Glutamatergic neuron (in vitro differentiated cells): ENCODE measurements around the gene C16orf54. TPM values are rescaled to one million over a fixed set of nuclear protein-coding genes. Genes with fewer than 3 reads are reported as not detected.
"Not testable (repeated sequence)": the region's sequence is repeated elsewhere in the genome, so short reads cannot be mapped to it uniquely, and the experiment has no call there.

Experiments used
- DNase-seq: peaks from one replicate; pipeline ENCODE4 v3.0.0; 2022
- H3K27ac Mint-ChIP-seq: one replicate; pipeline ENCODE4 v1.8.0; 2020; ENCODE audit warnings: mild to moderate bottlenecking, mixed read lengths, inconsistent platforms; ENCODE audit not compliant: unreplicated experiment
- H3K27me3 Mint-ChIP-seq: one replicate; pipeline ENCODE4 v1.8.0; 2020; ENCODE audit warnings: mild to moderate bottlenecking, moderate library complexity, mixed read lengths, inconsistent platforms; ENCODE audit not compliant: unreplicated experiment
- H3K36me3 Mint-ChIP-seq: one replicate; pipeline ENCODE4 v1.8.0; 2020; ENCODE audit warnings: mild to moderate bottlenecking, mixed read lengths, inconsistent platforms; ENCODE audit not compliant: unreplicated experiment
- H3K4me1 Mint-ChIP-seq: one replicate; pipeline ENCODE4 v1.8.0; 2020; ENCODE audit warnings: mild to moderate bottlenecking, low read depth, mixed read lengths, inconsistent platforms; ENCODE audit not compliant: unreplicated experiment
- H3K4me3 Mint-ChIP-seq: one replicate; pipeline ENCODE4 v1.8.0; 2020; ENCODE audit warnings: mild to moderate bottlenecking, mixed read lengths, inconsistent platforms; ENCODE audit not compliant: unreplicated experiment
- H3K9me3 Mint-ChIP-seq: one replicate; pipeline ENCODE4 v1.8.0; 2020; ENCODE audit warnings: mild to moderate bottlenecking, moderate library complexity, mixed read lengths, inconsistent platforms; ENCODE audit not compliant: unreplicated experiment
- total RNA-seq: library from RNA; stranded (reverse); fragmentation: NEBNext Ultra II Directional; extraction: Animal tissue kit (Norgen Biotek cat#: 25700); gene quantifications from one replicate; pipeline ENCODE4 v1.2.1, GENCODE V29; 2021; ENCODE audit not compliant: unreplicated experiment
- TF ChIP-seq, protein P1 (sequence below): fragments of 200-600 bp; sonication (generic); IDR thresholded peaks from one replicate; pipeline ENCODE4 v1.5.0; 2021; ENCODE audit not compliant: partially characterized antibody, unreplicated experiment

C16orf54 gene
- total RNA-seq, 1 donor from 2014 or later = not detected

- Mint-ChIP-seq H3K9me3 (no peaks in the 10 kb centered on the region), H3K4me3 (no peak overlapping the region), H3K4me1 (no peaks in the 10 kb centered on the region), H3K27me3 (peaks cover 4% of the 10 kb centered on the region), H3K36me3 (no peaks in the 10 kb centered on the region), H3K27ac (no peak overlapping the region)
- TF ChIP-seq, protein P1, sequence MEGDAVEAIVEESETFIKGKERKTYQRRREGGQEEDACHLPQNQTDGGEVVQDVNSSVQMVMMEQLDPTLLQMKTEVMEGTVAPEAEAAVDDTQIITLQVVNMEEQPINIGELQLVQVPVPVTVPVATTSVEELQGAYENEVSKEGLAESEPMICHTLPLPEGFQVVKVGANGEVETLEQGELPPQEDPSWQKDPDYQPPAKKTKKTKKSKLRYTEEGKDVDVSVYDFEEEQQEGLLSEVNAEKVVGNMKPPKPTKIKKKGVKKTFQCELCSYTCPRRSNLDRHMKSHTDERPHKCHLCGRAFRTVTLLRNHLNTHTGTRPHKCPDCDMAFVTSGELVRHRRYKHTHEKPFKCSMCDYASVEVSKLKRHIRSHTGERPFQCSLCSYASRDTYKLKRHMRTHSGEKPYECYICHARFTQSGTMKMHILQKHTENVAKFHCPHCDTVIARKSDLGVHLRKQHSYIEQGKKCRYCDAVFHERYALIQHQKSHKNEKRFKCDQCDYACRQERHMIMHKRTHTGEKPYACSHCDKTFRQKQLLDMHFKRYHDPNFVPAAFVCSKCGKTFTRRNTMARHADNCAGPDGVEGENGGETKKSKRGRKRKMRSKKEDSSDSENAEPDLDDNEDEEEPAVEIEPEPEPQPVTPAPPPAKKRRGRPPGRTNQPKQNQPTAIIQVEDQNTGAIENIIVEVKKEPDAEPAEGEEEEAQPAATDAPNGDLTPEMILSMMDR = no peak
- DNase-seq = no peak
These were observed 15.1 kb downstream of the C16orf54 start for GRCh38 chr16:29730649-29731048.

DNA sequence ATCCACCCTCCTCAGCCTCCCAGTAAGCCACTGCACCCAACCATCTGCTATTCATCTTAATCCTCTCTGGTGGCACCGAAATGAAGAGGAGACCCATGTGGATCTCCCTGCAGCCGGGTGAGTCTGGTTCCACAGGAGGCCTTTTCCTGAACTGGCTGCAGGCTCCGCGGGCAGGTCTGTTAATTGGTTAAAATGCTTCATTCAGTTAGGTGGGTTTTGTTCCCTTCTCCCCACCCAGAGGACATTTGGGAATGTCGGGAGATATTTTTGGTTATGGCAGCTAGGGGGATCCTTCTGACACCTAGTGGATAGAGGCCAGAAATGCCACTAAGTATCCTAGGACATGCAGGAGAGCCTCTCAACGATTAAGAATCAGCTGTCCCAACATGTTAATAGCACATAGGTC lies 16.7 kb downstream of the C16orf54 start:
- Mint-ChIP-seq H3K4me1 (no peaks in the 10 kb centered on the region), H3K27me3 (peaks cover 4% of the 10 kb centered on the region), H3K36me3 (no peaks in the 10 kb centered on the region), H3K9me3 (no peaks in the 10 kb centered on the region), H3K27ac (no peak overlapping the region), H3K4me3 (no peak overlapping the region)
- no peak for DNase-seq
- TF ChIP-seq, protein P1 = peak; percentile 59

DNA sequence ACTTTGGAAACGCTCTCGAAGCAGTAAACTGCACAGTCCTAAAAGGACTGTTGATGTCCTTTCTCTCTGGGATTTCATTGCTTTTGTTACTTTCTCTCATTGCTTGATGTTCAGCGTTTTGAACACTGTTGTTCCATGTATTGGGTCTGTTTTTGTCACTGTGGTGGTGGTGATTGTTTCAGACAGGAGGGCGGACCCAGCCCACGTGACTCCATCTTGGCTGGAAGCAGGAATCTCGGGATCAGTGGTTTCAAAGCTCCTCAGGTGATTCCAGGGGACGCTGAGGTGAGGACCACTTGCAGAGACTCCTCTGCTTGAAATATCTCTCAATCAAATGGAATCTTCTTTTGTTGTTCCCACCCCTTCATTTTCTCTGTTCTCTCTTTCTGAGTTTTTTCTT lies 18.3 kb downstream of the C16orf54 start:
- Mint-ChIP-seq H3K27ac (no peak overlapping the region), H3K36me3 (no peaks in the 10 kb centered on the region), H3K4me3 (no peak overlapping the region), H3K9me3 (no peaks in the 10 kb centered on the region), H3K27me3 (peaks cover 4% of the 10 kb centered on the region), H3K4me1 (no peaks in the 10 kb centered on the region)
- DNase-seq = no peak
- TF ChIP-seq, protein P1 = no peak

- TF ChIP-seq, protein P1 = no peak
- Mint-ChIP-seq H3K36me3 (no peaks in the 10 kb centered on the region), H3K4me3 (no peak overlapping the region), H3K27me3 (peaks cover 4% of the 10 kb centered on the region), H3K27ac (no peak overlapping the region), H3K9me3 (no peaks in the 10 kb centered on the region), H3K4me1 (no peaks in the 10 kb centered on the region)
- DNase-seq = no peak
These were observed 18.9 kb downstream of the C16orf54 start for GRCh38 chr16:29726845-29727377.

GRCh38 chr16:29721167-29721879 lies 24.5 kb downstream of the C16orf54 start:
- DNase-seq = peak; percentile 80
- Mint-ChIP-seq H3K27ac (peak overlapping the region; percentile 81), H3K4me3 (peak overlapping the region; percentile 36)
- not testable (repeated sequence) for H3K9me3 Mint-ChIP-seq, H3K4me1 Mint-ChIP-seq, H3K36me3 Mint-ChIP-seq, H3K27me3 Mint-ChIP-seq
- TF ChIP-seq, protein P1 = peak; percentile 26
